NOMO-1 (cell line): Measurements from ENCODE around the gene GPAT2.
"Not testable (repeated sequence)": the region's sequence is repeated elsewhere in the genome, so short reads cannot be mapped to it uniquely, and the experiment has no call there.

Experiments
- DNase-seq, 2 experiments: peaks; one replicate each; lab custom pipeline; 2025; ENCODE audit not compliant: unreplicated experiment in 2 of 2; lab: John Stamatoyannopoulos, UW

Gene GPAT2

GRCh38 chr2:96024336-96025193 is 10.2 kb downstream of the GPAT2 start:
- DNase-seq: no peak

GRCh38 chr2:96023701-96024100 is 11.0 kb downstream of the GPAT2 start:
- DNase-seq: not testable (repeated sequence)

GRCh38 chr2:96022701-96023447 is 11.8 kb downstream of the GPAT2 start:
- not testable (repeated sequence) for DNase-seq

- not testable (repeated sequence) for DNase-seq
Observed at GRCh38 chr2:96022126-96022525, 12.6 kb downstream of the GPAT2 start.

GRCh38 chr2:96021142-96021541 is 13.6 kb downstream of the GPAT2 start:
- DNase-seq: not testable (repeated sequence)

GRCh38 chr2:96019909-96020590 is 14.7 kb downstream of the GPAT2 start:
- not testable (repeated sequence) for DNase-seq

GRCh38 chr2:96016321-96016720 is 18.4 kb downstream of the GPAT2 start:
- DNase-seq: not testable (repeated sequence)

- not testable (repeated sequence) for DNase-seq
Observed at GRCh38 chr2:96012792-96013264, 21.9 kb downstream of the GPAT2 start.

GRCh38 chr2:96012086-96012791 is 22.5 kb downstream of the GPAT2 start:
- DNase-seq: not testable (repeated sequence)

GRCh38 chr2:96011129-96011455 is 23.6 kb downstream of the GPAT2 start:
- DNase-seq: not testable (repeated sequence)

- not testable (repeated sequence) for DNase-seq
Observed at GRCh38 chr2:96010320-96011128, 24.2 kb downstream of the GPAT2 start.

- DNase-seq: not testable (repeated sequence)
Observed at GRCh38 chr2:96009833-96010232, 24.9 kb downstream of the GPAT2 start.

GRCh38 chr2:96008051-96008450 is 26.7 kb downstream of the GPAT2 start:
- DNase-seq: not testable (repeated sequence)

GRCh38 chr2:96006248-96006647 is 28.5 kb downstream of the GPAT2 start:
- DNase-seq: not testable (repeated sequence)

GRCh38 chr2:95992520-95993272 is 42.0 kb downstream of the GPAT2 start:
- not testable (repeated sequence) for DNase-seq

GRCh38 chr2:95992102-95992501 is 42.6 kb downstream of the GPAT2 start:
- not testable (repeated sequence) for DNase-seq

GRCh38 chr2:95991351-95992094 is 43.2 kb downstream of the GPAT2 start, which contains the start of gene ANKRD36C:
Gene ANKRD36C (minus strand): TSS chr2:95991824. CDS start chr2:95991708, 116 bp downstream.
- DNase-seq: not testable (repeated sequence)

GRCh38 chr2:95990884-95991283 is 43.8 kb downstream of the GPAT2 start:
- DNase-seq: not testable (repeated sequence)
